ENCODE measurements around the gene TSEN2. TPM values are rescaled to one million over a fixed set of nuclear protein-coding genes. Genes with fewer than 3 reads are reported as not detected.
"Not testable (repeated sequence)": the region's sequence is repeated elsewhere in the genome, so short reads cannot be mapped to it uniquely, and the experiment has no call there.

The TSEN2 gene
- total RNA-seq, 1 donor from 2014 or later, result 16.0 TPM

DNA sequence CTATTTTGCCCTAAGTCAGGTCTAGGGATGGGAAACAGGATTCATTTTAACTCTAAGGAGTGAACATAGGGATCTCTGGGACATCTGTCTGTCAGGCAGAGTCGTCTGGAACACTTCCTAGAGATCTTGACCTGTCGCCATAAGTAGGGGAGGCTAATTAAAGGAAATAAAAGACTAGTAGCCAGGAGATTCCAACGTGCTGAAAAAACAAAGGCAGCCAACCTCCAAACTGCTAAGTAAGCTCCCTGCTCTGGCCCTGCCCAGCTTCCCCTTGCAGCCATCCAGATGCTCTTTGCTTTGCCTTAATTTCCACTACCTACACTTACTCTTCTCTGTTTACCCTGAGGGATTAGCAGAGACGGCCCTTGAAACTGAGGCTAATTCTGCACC is 18.4 kb upstream of the TSEN2 start:
- no peak for ATAC-seq
- Histone ChIP-seq H3K4me1 (peaks cover 5% of the 10 kb centered on the region), H3K27ac (no peak overlapping the region), H3K36me3 (no peaks in the 10 kb centered on the region), H3K9me3 (no peaks in the 10 kb centered on the region), H3K4me3 (no peak overlapping the region), H3K27me3 (no peaks in the 10 kb centered on the region)
- intact Hi-C loops (cut with DNase I), result no loop called here
- TF ChIP-seq, protein P1, sequence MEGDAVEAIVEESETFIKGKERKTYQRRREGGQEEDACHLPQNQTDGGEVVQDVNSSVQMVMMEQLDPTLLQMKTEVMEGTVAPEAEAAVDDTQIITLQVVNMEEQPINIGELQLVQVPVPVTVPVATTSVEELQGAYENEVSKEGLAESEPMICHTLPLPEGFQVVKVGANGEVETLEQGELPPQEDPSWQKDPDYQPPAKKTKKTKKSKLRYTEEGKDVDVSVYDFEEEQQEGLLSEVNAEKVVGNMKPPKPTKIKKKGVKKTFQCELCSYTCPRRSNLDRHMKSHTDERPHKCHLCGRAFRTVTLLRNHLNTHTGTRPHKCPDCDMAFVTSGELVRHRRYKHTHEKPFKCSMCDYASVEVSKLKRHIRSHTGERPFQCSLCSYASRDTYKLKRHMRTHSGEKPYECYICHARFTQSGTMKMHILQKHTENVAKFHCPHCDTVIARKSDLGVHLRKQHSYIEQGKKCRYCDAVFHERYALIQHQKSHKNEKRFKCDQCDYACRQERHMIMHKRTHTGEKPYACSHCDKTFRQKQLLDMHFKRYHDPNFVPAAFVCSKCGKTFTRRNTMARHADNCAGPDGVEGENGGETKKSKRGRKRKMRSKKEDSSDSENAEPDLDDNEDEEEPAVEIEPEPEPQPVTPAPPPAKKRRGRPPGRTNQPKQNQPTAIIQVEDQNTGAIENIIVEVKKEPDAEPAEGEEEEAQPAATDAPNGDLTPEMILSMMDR (IDR thresholded peaks at IDR 0.05), result no peak
- DNase-seq, result no peak

DNA sequence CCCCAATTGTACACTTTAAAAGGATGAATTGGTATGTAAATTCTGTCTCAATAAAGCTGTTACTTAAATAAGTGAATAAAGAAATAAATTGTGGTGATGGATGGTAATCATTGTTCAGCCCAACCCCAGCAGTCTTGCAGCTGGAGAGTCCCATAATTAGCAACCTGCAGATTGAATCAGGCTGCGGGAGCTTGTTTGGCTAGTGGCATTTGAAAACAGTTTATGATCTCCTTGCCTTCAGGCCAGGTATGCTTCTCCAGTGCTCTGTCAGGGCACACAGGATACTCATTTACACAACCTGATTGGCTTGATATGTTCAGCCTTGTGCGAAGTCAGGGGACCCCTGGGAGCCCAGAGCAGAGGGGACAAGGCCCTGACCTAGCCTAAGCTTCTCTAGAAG is 16.5 kb upstream of the TSEN2 start:
- intact Hi-C loops (cut with DNase I), result no loop called here
- TF ChIP-seq, protein P1 (IDR thresholded peaks at IDR 0.05), result no peak
- H3K27ac ChIP-seq, result no peak overlapping the region
- ATAC-seq (no peak), DNase-seq (peak; percentile 16)
- H3K27me3 ChIP-seq, result no peaks in the 10 kb centered on the region
- H3K4me1 ChIP-seq, result no peaks in the 10 kb centered on the region
- H3K4me3 ChIP-seq, result no peak overlapping the region
- H3K9me3 ChIP-seq, result no peaks in the 10 kb centered on the region
- no peaks in the 10 kb centered on the region for H3K36me3 ChIP-seq

DNA sequence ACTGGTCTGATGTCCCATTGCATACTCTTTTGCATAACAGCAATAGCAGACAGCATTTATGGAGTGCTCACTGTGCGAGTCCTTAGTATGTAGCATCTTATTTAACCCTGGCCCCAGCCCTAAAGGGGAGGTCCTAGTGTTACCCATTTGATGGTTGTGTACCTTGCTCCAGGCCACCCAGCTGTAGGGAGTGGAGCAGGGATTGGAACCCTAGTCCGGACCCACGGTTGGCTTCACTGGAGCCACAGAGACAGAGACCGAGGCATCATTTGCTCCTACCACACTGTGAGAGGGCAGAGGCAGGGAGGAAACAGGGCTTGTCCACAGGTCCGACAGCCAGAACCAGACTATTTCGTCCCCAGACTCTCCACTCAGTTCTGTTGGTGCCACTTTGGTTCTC is 16.0 kb upstream of the TSEN2 start:
- ATAC-seq, result no peak

DNA sequence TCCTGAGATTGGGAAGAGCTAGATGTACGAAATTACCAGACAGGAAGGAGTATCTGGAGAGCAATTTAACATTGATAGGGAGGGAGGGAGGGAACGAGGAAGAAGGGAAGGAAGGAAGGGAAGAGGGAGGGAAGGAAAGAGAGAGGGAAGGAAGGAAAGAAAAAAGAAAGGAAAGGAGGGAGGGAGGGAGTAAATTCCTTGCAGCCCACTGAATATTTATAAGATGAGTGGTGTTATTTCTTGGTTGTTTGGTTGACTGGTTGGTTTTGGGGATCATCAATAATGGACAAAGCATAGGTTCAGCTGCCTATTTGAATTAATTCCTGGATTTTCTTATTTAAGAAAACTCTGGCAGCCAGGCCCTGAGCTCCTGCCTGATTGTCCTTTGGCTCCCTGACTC is 15.5 kb upstream of the TSEN2 start:
- no peaks in the 10 kb centered on the region for H3K27me3 ChIP-seq
- intact Hi-C loops (cut with DNase I), result no loop called here
- DNase-seq (no peak), ATAC-seq (no peak)
- no peak overlapping the region for H3K27ac ChIP-seq
- H3K4me3 ChIP-seq, result no peak overlapping the region
- H3K4me1 ChIP-seq, result no peaks in the 10 kb centered on the region
- TF ChIP-seq, protein P1 (IDR thresholded peaks at IDR 0.05), result no peak
- no peaks in the 10 kb centered on the region for H3K9me3 ChIP-seq
- H3K36me3 ChIP-seq, result no peaks in the 10 kb centered on the region

More for the DNA sequence above, 16.0 kb upstream of the TSEN2 start:
- no peaks in the 10 kb centered on the region for H3K9me3 ChIP-seq
- intact Hi-C loops (cut with DNase I), result no loop called here
- no peaks in the 10 kb centered on the region for H3K4me1 ChIP-seq
- no peaks in the 10 kb centered on the region for H3K36me3 ChIP-seq
- no peak overlapping the region for H3K27ac ChIP-seq
- H3K27me3 ChIP-seq, result no peaks in the 10 kb centered on the region
- peak; percentile 18 for DNase-seq
- TF ChIP-seq, protein P1 (IDR thresholded peaks at IDR 0.05), result no peak
- no peak overlapping the region for H3K4me3 ChIP-seq

DNA sequence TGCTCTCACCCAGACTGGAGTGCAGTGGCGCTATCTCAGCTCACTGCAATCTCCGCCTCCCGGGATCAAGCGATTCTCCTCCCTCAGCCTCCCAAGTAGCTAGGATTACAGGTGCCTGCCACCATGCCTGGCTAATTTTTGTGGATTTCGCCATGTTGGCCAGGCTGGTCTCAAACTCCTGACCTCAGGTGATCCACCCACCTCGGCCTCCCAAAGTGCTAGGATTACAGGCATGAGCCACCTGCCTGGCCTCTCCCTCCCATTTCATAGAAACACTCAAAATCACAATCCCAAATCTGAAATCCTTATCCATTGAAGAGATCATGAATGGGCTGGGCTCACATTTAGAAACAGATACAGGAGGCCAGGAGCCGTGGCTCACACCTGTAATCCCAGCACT is 15.1 kb upstream of the TSEN2 start:
- H3K36me3 ChIP-seq; H3K9me3 ChIP-seq; intact Hi-C loops (cut with DNase I); H3K27me3 ChIP-seq; H3K4me1 ChIP-seq; ATAC-seq; H3K4me3 ChIP-seq; H3K27ac ChIP-seq: not testable (repeated sequence)
- DNase-seq, result peak; percentile 20

DNA sequence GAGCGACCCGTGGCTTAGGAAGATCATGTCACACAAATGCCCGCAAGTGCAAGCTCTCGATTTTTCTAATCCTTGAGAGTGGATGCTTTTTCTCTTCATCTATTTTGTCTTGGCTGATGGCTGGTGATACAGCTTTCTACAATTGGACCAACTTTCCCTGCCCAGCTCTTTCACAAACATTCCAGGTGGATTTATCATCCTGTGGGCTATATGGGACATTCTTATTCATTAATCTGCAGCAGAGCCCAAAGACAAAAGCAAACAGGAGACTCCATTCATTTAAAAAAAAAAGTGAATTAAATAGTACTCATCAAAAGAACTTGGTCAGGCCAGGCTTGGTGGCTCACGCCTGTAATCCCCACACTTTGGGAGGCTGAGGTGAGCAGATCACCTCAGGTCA is 14.2 kb upstream of the TSEN2 start:
- Histone ChIP-seq H3K4me3 (no peak overlapping the region), H3K36me3 (no peaks in the 10 kb centered on the region), H3K4me1 (no peaks in the 10 kb centered on the region), H3K9me3 (no peaks in the 10 kb centered on the region), H3K27me3 (no peaks in the 10 kb centered on the region), H3K27ac (no peak overlapping the region)
- TF ChIP-seq, protein P1 (IDR thresholded peaks at IDR 0.05), result no peak
- DNase-seq, result no peak
- no peak for ATAC-seq
- intact Hi-C loops (cut with DNase I), result no loop called here

Data from upper lobe of right lung (tissue), 1 donor.